Common myeloid progenitor, CD34-positive (primary cell): ENCODE data around the gene IL1RL1.

Source experiments
- CTCF ChIA-PET: fragments of 350-600 bp; sonication (Branson Sonifier 250); formaldehyde crosslinking; loops from one replicate; lab custom pipeline; 2021; ENCODE audit warnings: antibody characterized with exemption; lab: Charles Lee
- POLR2A ChIA-PET: fragments of 350-600 bp; sonication (Branson Sonifier 250); formaldehyde crosslinking; loops from one replicate; lab custom pipeline; 2021; ENCODE audit warnings: antibody characterized with exemption; lab: Charles Lee
- DNase-seq, 3 donors: peaks; one replicate each; pipeline versions ENCODE4 v3.0.0 to v3.0.0-alpha.2; 2013
- H3K27ac ChIP-seq, 2 experiments: 1 replicate in 1 of 2; 2 replicates in 1 of 2; pipeline ENCODE4 v1.7.0; 2013; ENCODE audit warnings: inconsistent platforms in 2 of 2, low read length in 2 of 2, mild to moderate bottlenecking in 2 of 2, low read depth in 1 of 2, moderate library complexity in 1 of 2; ENCODE audit not compliant: severe bottlenecking in 2 of 2, insufficient read depth in 1 of 2, poor library complexity in 1 of 2
- H3K27me3 ChIP-seq, 5 experiments: replicated peaks in 2 of 5; 1 replicate in 3 of 5; 2 replicates in 2 of 5; pipeline versions ENCODE4 v1.6.1 to v1.7.0; 2013; ENCODE audit warnings: low read length in 4 of 5, mild to moderate bottlenecking in 2 of 5, moderate library complexity in 2 of 5, inconsistent platforms in 1 of 5; ENCODE audit not compliant: insufficient read depth in 5 of 5, control insufficient read depth in 4 of 5
- H3K36me3 ChIP-seq, 4 experiments: 1 replicate in 2 of 4; 2 replicates in 2 of 4; pipeline versions ENCODE4 v1.6.1 to v1.7.0; 2013; ENCODE audit warnings: low read length in 3 of 4, control low read depth in 1 of 4, mild to moderate bottlenecking in 1 of 4; ENCODE audit not compliant: control insufficient read depth in 4 of 4, insufficient read depth in 4 of 4
- H3K4me1 ChIP-seq, 4 experiments: 1 replicate in 3 of 4; 2 replicates in 1 of 4; pipeline versions ENCODE4 v1.6.1 to v1.7.1; 2013; ENCODE audit warnings: low read length in 3 of 4, mild to moderate bottlenecking in 3 of 4, control low read depth in 1 of 4, inconsistent platforms in 1 of 4, moderate library complexity in 1 of 4; ENCODE audit not compliant: control insufficient read depth in 4 of 4, insufficient read depth in 4 of 4; ENCODE audit errors: control extremely low read depth in 1 of 4
- H3K4me3 ChIP-seq, 7 experiments: 1 replicate in 4 of 7; 2 replicates in 3 of 7; pipeline versions ENCODE4 v1.5.1 to v1.7.0; 2013; ENCODE audit warnings: mild to moderate bottlenecking in 7 of 7, low read length in 6 of 7, moderate library complexity in 6 of 7, inconsistent platforms in 2 of 7, low read depth in 2 of 7, control low read depth in 1 of 7; ENCODE audit not compliant: insufficient read depth in 4 of 7, control insufficient read depth in 1 of 7; ENCODE audit errors: extremely low read depth in 1 of 7
- H3K9me3 ChIP-seq, 5 experiments: 1 replicate in 4 of 5; 2 replicates in 1 of 5; pipeline versions ENCODE4 v1.6.1 to v1.7.1; 2013; ENCODE audit warnings: low read length in 4 of 5, mild to moderate bottlenecking in 2 of 5, inconsistent platforms in 1 of 5, low read depth in 1 of 5, moderate library complexity in 1 of 5; ENCODE audit not compliant: control insufficient read depth in 4 of 5, insufficient read depth in 2 of 5; ENCODE audit errors: control extremely low read depth in 1 of 5
- WGBS: methylation state at CpG from one replicate; pipeline ENCODE4 v1.1.5; 2013; ENCODE audit not compliant: insufficient coverage; 5-methylcytosine and 5-hydroxymethylcytosine counted together

Gene IL1RL1

GRCh38 chr2:102279391-102279735 lies 32.0 kb upstream of the IL1RL1 start:
- ChIA-PET POLR2A (no interaction called here), CTCF (interaction anchor here (1.8 kb wide), 1 partner anchor 79 kb away, joined by 3 read pairs; no protein-coding TSS in a partner anchor)
- H3K27ac ChIP-seq = no peak overlapping the region
- no CpG with 5 or more reads among the region's 1 CpG for WGBS
- peaks cover 0 to 47% (median 9%) of the 10 kb centered on the region in 4 experiments for H3K4me1 ChIP-seq
- H3K36me3 ChIP-seq = no peaks in the 10 kb centered on the region
- peaks cover 0 to 6% (median 0%) of the 10 kb centered on the region in 5 experiments for H3K9me3 ChIP-seq
- H3K4me3 ChIP-seq = no peak overlapping the region
- no peaks in the 10 kb centered on the region for H3K27me3 ChIP-seq
- no peak for DNase-seq

GRCh38 chr2:102282678-102283091 lies 28.7 kb upstream of the IL1RL1 start:
- no peaks in the 10 kb centered on the region for H3K9me3 ChIP-seq
- H3K4me1 ChIP-seq = peaks cover 0 to 55% (median 13%) of the 10 kb centered on the region in 4 experiments
- no CpG with 5 or more reads among the region's 2 CpGs for WGBS
- no peak overlapping the region for H3K4me3 ChIP-seq
- H3K27ac ChIP-seq = no peak overlapping the region
- DNase-seq = peak in 2 of 3 donors; percentile 67 to 71
- H3K27me3 ChIP-seq = no peaks in the 10 kb centered on the region
- POLR2A ChIA-PET = no interaction called here
- H3K36me3 ChIP-seq = no peaks in the 10 kb centered on the region
- CTCF ChIA-PET = interaction anchor here (0.9 to 2.0 kb wide), 5 partner anchors 9 to 276 kb away, joined by 4 read pairs; no protein-coding TSS in a partner anchor

DNA sequence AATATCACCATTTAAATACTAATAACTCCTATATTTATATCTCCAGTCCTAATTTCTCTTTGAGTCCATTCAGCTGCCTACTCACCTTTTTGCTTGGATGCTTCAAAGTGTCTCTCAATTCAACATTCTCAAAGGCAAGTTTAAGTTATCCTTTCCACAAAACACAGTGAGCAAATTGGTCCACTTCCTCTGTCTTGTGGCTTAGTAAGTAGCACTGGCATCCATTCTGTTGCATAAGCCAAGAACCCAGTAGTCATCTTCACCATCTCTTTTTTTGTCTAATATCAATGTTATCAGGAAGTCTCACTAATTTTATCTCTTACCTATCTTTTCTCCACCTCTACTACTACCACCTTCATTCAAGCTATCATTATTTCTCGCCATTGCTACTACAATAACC lies 27.4 kb upstream of the IL1RL1 start:
- CTCF ChIA-PET = interaction anchor here (0.9 to 1.7 kb wide), 4 partner anchors 8 to 74 kb away, joined by 3 to 4 read pairs (median 4); no protein-coding TSS in a partner anchor

DNA sequence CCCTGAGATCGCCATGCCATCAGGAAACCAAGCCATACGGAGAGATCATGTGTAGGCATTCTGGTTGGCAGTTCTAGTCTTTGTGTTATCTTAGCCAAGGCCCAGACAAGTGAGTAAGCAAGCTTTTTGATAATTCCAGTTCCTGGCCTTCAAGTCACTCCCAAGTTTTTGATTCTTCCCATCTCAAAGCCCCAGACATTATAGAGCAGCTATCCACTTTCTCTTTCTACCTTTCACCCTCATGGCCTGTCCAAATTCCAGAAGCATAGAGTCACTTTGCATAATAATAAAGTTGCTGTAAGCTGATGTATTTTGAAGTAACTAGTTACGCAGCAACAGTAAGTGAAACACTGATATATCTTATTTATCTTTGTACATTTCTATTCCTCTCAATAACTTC lies 26.8 kb upstream of the IL1RL1 start:
- 95% methylated on average over 2 of the region's 3 CpGs for WGBS
- DNase-seq = no peak
- CTCF ChIA-PET = interaction anchor here (0.7 to 2.1 kb wide), 4 partner anchors 12 to 73 kb away, joined by 3 to 5 read pairs (median 3); no protein-coding TSS in a partner anchor

More for the DNA sequence above, 27.4 kb upstream of the IL1RL1 start:
- no peak overlapping the region for H3K4me3 ChIP-seq
- no peaks in the 10 kb centered on the region for H3K27me3 ChIP-seq
- no peaks in the 10 kb centered on the region for H3K36me3 ChIP-seq
- H3K4me1 ChIP-seq = peaks cover 0 to 44% (median 11%) of the 10 kb centered on the region in 4 experiments
- POLR2A ChIA-PET = no interaction called here
- H3K9me3 ChIP-seq = no peaks in the 10 kb centered on the region
- no peak for DNase-seq
- H3K27ac ChIP-seq = no peak overlapping the region
- WGBS = 100% methylated on average over 1 of the region's 1 CpG

GRCh38 chr2:102285368-102285767 lies 26.0 kb upstream of the IL1RL1 start:
- Histone ChIP-seq H3K4me1 (peaks cover 0 to 39% (median 10%) of the 10 kb centered on the region in 4 experiments), H3K9me3 (no peaks in the 10 kb centered on the region), H3K4me3 (no peak overlapping the region), H3K36me3 (no peaks in the 10 kb centered on the region), H3K27me3 (no peaks in the 10 kb centered on the region), H3K27ac (no peak overlapping the region)
- POLR2A ChIA-PET = no interaction called here
- CTCF ChIA-PET = interaction anchor here (0.8 to 2.1 kb wide), 4 partner anchors 10 to 71 kb away, joined by 3 to 13 read pairs (median 5); partner anchors contain the start of gene IL18R1
- no CpG with 5 or more reads among the region's 2 CpGs for WGBS
- no peak for DNase-seq

More for the DNA sequence above, 26.8 kb upstream of the IL1RL1 start:
- peaks cover 0 to 39% (median 10%) of the 10 kb centered on the region in 4 experiments for H3K4me1 ChIP-seq
- H3K27ac ChIP-seq = no peak overlapping the region
- no peak overlapping the region for H3K4me3 ChIP-seq
- H3K9me3 ChIP-seq = no peaks in the 10 kb centered on the region
- no peaks in the 10 kb centered on the region for H3K36me3 ChIP-seq
- no peaks in the 10 kb centered on the region for H3K27me3 ChIP-seq
- POLR2A ChIA-PET = no interaction called here

- CTCF ChIA-PET = interaction anchor here (0.6 to 2.1 kb wide), 7 partner anchors 9 to 70 kb away, joined by 3 to 13 read pairs (median 4); partner anchors contain the start of gene IL18R1
- Histone ChIP-seq H3K4me1 (peaks cover 0 to 41% (median 10%) of the 10 kb centered on the region in 4 experiments), H3K27me3 (no peaks in the 10 kb centered on the region), H3K4me3 (peak overlapping the region in 1 of 7 experiments; percentile 4), H3K9me3 (no peaks in the 10 kb centered on the region), H3K36me3 (no peaks in the 10 kb centered on the region), H3K27ac (no peak overlapping the region)
- WGBS = 44% methylated on average over 2 of the region's 3 CpGs
- no peak for DNase-seq
- POLR2A ChIA-PET = no interaction called here
Measured at GRCh38 chr2:102286041-102286440, 25.3 kb upstream of the IL1RL1 start.

DNA sequence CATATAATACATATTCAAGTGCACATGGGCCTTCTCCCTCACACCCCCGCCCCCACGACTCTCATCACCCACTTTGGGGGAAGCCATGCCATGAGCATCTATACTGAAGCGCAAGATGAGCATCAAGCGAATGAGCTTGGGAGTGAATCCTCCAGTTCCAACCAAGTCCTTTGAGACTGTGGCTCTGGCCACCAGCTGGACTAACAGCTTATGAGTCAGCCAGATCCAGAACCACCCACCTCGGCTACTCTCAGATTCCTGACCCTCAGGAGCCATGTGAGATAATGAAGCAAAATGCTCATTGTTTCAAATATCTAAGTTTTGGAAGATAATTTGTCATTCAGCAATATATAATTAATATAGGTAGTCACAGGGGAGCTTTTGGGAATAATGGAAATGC lies 22.2 kb upstream of the IL1RL1 start:
- CTCF ChIA-PET = no interaction called here
- WGBS = no CpG with 5 or more reads among the region's 5 CpGs

More for the DNA sequence above, 22.2 kb upstream of the IL1RL1 start:
- H3K27ac ChIP-seq = no peak overlapping the region
- H3K27me3 ChIP-seq = no peaks in the 10 kb centered on the region
- no peak overlapping the region for H3K4me3 ChIP-seq
- DNase-seq = no peak
- H3K9me3 ChIP-seq = no peaks in the 10 kb centered on the region
- H3K4me1 ChIP-seq = peaks cover 4 to 44% (median 15%) of the 10 kb centered on the region in 4 experiments
- no peaks in the 10 kb centered on the region for H3K36me3 ChIP-seq
- POLR2A ChIA-PET = no interaction called here
